ENCODE data around the gene UBAP1.

DNA sequence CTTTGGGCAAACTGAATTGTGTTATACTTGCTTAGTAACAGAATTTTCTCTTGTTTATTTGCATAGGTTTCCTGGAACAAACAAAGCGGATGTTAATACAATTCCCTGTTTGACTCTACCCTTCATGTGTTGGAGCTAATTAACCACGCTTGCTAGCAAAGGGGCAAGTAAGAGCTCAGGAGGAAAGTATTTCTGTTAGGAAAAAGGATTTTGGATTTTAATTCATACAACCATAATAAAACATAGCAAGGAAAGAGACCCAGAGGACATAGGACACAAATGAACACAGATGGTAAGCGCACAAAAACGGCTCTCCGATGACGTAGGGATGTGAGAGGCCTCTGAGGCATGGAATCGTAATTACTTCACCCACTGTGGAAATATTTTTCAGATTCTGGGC lies 47.3 kb upstream of the UBAP1 start:
- TF ChIP-seq RAD21 (IDR thresholded peaks at IDR 0.05; ENCODE audit: low read depth) (no peak), CEBPB (IDR thresholded peaks at IDR 0.05) (no peak), YY1 (IDR thresholded peaks at IDR 0.05; ENCODE audit: low read depth) (no peak), MAX (IDR thresholded peaks at IDR 0.05) (no peak), NFIC (IDR thresholded peaks at IDR 0.05) (no peak), TAF1 (IDR thresholded peaks at IDR 0.05; ENCODE audit: low read depth) (no peak), FOXM1 (IDR thresholded peaks at IDR 0.05; ENCODE audit: borderline replicate concordance, low read depth) (no peak), REST (IDR thresholded peaks at IDR 0.05; ENCODE audit: low read depth) (no peak), TCF12 (IDR thresholded peaks at IDR 0.05; ENCODE audit: low read depth) (no peak), EP300 (IDR thresholded peaks at IDR 0.05; ENCODE audit: borderline replicate concordance) (no peak), TEAD4 (IDR thresholded peaks at IDR 0.05) (no peak), ZBTB7A (IDR thresholded peaks at IDR 0.05; ENCODE audit: low read depth) (no peak), CREB1 (IDR thresholded peaks at IDR 0.05; ENCODE audit: low read depth) (no peak)
- TF ChIP-seq, protein P1, sequence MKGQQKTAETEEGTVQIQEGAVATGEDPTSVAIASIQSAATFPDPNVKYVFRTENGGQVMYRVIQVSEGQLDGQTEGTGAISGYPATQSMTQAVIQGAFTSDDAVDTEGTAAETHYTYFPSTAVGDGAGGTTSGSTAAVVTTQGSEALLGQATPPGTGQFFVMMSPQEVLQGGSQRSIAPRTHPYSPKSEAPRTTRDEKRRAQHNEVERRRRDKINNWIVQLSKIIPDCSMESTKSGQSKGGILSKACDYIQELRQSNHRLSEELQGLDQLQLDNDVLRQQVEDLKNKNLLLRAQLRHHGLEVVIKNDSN (IDR thresholded peaks at IDR 0.05), result no peak

Data from Ishikawa (cell line).